Chondrocyte (in vitro differentiated cells): Measurements from ENCODE around the gene RAB11FIP3. TPM values are rescaled to one million over a fixed set of nuclear protein-coding genes. Genes with fewer than 3 reads are reported as not detected.

ENCODE experiments used
- DNase-seq: peaks from one replicate; pipeline ENCODE4 v3.0.0; 2021; ENCODE audit warnings: mixed read lengths, low spot score
- H3K27ac Mint-ChIP-seq: one replicate; pipeline ENCODE4 v1.8.0; 2021; ENCODE audit warnings: mild to moderate bottlenecking, moderate library complexity, mixed read lengths; ENCODE audit not compliant: unreplicated experiment
- H3K27me3 Mint-ChIP-seq: 2 replicates; pipeline ENCODE4 v1.8.0; 2021; ENCODE audit warnings: low read depth, mixed read lengths
- H3K36me3 Mint-ChIP-seq: 2 replicates; pipeline ENCODE4 v1.8.0; 2021; ENCODE audit warnings: low read depth, mixed read lengths
- H3K4me1 Mint-ChIP-seq: 2 replicates; pipeline ENCODE4 v1.8.0; 2021; ENCODE audit warnings: low read depth, mild to moderate bottlenecking, mixed read lengths
- H3K4me3 Mint-ChIP-seq: one replicate; pipeline ENCODE4 v1.8.0; 2021; ENCODE audit warnings: mild to moderate bottlenecking, moderate library complexity, mixed read lengths; ENCODE audit not compliant: unreplicated experiment
- H3K9me3 Mint-ChIP-seq: 2 replicates; pipeline ENCODE4 v1.8.0; 2021; ENCODE audit warnings: low read depth, mixed read lengths
- total RNA-seq: library from RNA; stranded (reverse); gene quantifications from 3 replicates; pipeline ENCODE4 v1.2.1, GENCODE V29; 2021
- TF ChIP-seq, protein P1 (sequence below): fragments of 200-600 bp; sonication (generic); IDR thresholded peaks from 2 replicates; pipeline ENCODE4 v1.5.0; 2021; ENCODE audit warnings: antibody characterized with exemption, mild to moderate bottlenecking, moderate library complexity

Gene RAB11FIP3
- total RNA-seq, 1 donor from 2014 or later, result 45.1 TPM

DNA sequence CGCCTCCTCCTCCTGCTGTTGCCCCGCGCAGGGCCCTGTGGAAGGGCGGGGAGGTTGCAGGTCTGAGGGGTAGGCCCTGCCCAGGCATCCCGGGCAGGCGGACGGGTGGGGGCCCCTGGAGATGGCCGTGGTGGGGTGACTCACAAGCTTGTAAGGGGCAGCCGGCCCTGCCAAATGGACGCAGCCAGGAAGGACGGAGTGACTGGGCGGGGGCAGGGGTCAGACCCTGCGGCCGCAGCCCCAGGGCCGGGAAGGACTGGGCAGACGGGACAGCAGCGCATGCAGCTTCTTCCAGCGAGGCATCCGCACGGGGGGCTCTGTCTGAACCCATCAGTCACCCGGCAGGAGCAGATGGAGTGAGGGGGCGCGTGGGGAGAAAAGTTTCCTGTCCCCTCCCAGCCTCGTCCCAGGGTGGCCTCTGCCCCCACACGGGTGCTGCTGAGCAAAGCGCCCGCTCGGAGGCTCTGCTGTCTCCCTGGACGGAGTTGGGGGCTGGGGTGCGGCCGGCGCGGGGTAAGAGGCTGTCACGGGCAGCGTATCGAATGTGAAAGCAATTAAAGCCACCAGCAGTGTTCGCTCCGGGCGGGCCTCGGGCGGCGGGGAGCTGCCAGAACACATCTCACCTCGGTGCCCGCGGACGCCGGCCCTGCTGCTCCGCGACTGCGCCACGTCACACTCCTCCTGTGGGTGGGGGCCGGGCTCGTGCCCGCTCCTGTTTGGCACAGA is 129.4 kb downstream of the RAB11FIP3 start:
- Mint-ChIP-seq H3K27me3 (peaks cover 6% of the 10 kb centered on the region), H3K4me1 (peaks cover 3% of the 10 kb centered on the region), H3K9me3 (no peaks in the 10 kb centered on the region), H3K4me3 (no peak overlapping the region), H3K27ac (no peak overlapping the region), H3K36me3 (peaks cover 1% of the 10 kb centered on the region)
- TF ChIP-seq, protein P1, sequence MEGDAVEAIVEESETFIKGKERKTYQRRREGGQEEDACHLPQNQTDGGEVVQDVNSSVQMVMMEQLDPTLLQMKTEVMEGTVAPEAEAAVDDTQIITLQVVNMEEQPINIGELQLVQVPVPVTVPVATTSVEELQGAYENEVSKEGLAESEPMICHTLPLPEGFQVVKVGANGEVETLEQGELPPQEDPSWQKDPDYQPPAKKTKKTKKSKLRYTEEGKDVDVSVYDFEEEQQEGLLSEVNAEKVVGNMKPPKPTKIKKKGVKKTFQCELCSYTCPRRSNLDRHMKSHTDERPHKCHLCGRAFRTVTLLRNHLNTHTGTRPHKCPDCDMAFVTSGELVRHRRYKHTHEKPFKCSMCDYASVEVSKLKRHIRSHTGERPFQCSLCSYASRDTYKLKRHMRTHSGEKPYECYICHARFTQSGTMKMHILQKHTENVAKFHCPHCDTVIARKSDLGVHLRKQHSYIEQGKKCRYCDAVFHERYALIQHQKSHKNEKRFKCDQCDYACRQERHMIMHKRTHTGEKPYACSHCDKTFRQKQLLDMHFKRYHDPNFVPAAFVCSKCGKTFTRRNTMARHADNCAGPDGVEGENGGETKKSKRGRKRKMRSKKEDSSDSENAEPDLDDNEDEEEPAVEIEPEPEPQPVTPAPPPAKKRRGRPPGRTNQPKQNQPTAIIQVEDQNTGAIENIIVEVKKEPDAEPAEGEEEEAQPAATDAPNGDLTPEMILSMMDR, result no peak
- no peak for DNase-seq

DNA sequence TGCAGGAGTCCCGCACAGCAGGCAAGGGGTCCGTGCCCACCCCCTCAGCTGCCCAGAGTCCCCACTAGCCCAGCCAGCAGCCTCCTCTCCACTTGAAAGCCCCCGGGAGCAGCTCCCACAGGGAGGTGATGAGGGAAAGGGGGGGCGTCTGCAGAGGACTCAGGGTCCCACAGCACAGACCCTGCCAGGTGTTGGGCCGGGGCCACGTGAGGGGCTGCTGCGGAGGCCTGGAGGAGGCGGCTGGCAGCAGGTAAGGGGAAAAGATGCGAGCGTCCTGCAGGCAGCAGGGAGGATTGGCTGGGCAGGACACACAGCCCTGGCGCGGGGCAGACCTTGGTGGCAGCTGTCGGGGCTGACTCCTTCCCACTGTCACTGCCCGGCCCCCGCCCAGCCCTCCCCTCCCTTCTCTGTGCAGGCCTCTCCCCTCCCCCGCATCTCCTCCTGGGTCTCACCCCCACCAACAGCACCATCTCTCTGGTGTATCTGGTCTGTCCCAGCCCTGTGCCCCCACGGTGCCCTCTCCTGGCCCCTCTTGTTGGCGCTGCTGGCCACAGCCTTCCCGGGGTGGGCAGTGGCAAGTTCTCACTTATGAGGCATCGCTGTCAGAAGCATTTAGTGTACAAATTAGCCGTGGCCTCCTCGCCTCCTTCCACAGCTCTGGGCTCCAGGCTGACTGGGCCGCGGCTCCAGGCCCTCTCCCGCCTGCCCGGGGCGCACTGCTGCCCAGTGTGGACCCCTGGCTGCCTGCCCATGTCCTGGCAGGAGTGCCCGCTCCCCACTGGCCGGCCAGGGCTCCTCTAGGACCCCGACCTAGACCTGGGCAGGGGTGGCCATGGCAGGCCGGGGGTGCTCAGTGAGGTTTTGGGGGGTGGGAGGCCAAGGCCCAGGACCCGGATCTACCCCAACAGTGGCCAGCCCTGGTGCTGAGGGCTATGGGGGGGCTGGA is 130.4 kb downstream of the RAB11FIP3 start:
- H3K9me3 Mint-ChIP-seq, result no peaks in the 10 kb centered on the region
- no peak overlapping the region for H3K4me3 Mint-ChIP-seq
- H3K4me1 Mint-ChIP-seq, result peaks cover 3% of the 10 kb centered on the region
- peaks cover 1% of the 10 kb centered on the region for H3K36me3 Mint-ChIP-seq
- DNase-seq, result no peak
- TF ChIP-seq, protein P1, result no peak
- peaks cover 6% of the 10 kb centered on the region for H3K27me3 Mint-ChIP-seq
- H3K27ac Mint-ChIP-seq, result no peak overlapping the region

DNA sequence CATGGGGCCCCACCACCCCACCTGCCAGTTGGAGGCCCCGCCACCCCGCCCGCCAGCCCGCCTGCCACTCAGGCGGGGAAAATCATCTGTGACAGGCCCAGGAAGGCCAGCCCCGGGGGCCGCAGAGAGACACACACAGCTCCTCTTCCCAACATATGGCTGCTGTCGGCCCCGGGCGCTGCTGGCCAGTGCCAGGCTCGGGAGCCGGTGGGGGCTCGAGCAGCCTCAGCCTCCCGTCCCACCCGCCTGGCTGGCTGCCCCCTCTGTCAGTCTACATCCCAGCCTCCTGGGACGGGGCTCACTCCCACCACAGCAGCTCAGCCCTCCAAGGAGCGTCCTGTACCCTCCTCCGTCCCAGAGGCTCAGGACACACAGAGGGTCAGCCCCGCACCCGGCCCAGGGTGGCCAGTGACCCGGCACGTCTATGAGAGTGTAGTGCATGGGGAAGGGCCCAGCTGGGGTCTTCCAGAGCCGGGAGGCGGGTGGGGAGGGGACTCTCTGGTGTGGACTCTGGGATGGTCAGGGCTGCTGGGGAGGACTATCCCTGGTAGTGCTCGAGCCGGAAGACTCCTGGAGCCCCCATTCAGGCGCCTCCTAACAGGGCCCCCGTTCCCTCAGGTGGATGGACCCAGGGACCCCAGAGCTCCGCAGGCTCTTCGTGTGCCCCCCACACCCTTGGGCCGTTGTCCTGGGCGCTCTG is 131.2 kb downstream of the RAB11FIP3 start:
- Mint-ChIP-seq H3K4me1 (peaks cover 3% of the 10 kb centered on the region), H3K36me3 (peaks cover 1% of the 10 kb centered on the region), H3K9me3 (no peaks in the 10 kb centered on the region), H3K4me3 (no peak overlapping the region), H3K27me3 (peaks cover 6% of the 10 kb centered on the region), H3K27ac (no peak overlapping the region)
- no peak for DNase-seq
- TF ChIP-seq, protein P1, result no peak

DNA sequence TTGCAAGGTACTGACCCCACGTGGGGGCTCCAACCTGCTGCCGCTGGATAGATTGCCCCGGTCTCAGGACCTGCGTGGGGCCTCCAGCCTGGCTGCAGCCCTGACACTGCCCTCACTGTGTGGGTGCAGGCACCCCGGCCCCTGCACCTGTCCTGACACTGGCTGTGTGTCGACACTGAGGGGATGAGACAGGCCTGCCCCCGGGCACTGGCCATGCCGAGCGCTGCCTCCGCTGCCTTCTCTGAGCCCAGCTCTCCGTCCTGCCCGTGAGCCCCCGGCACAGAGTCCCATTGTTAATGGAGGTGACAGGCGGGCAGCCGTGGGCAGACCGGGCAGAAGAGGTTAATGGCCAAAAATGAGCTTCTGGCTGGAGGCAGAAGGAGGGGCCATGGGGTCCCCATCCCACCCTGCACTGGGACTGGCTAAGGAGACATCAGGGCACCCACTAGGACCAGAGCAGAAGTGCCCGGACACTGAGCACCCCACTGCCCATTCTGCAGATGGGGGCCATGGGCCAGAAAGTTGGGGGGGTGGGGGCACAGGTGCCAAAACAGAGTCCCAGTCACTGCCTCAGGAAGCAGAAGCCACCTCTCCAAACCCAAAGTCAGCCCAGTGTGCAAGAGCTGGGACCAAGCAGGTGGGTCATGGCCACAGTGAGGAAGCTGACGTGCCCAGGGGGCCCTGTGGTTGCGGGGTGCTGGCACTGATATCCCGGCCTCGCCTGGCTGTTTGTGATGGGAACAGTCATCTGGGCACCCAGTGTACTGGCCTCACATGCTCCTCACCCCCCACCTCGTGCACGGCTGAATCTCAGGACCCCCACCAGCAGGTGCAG is 132.2 kb downstream of the RAB11FIP3 start:
- Mint-ChIP-seq H3K4me1 (peaks cover 3% of the 10 kb centered on the region), H3K27ac (no peak overlapping the region), H3K4me3 (no peak overlapping the region), H3K9me3 (no peaks in the 10 kb centered on the region), H3K36me3 (peaks cover 1% of the 10 kb centered on the region), H3K27me3 (peaks cover 11% of the 10 kb centered on the region)
- DNase-seq, result no peak
- TF ChIP-seq, protein P1, result no peak
